Mesothelial cell of epicardium (in vitro differentiated cells): ENCODE measurements around the gene PRCP. TPM values are rescaled to one million over a fixed set of nuclear protein-coding genes. Genes with fewer than 3 reads are reported as not detected.

ENCODE experiments used
- DNase-seq, 2 experiments: peaks; one replicate each; pipeline ENCODE4 v3.0.0; 2021; ENCODE audit warnings: low spot score in 2 of 2; ENCODE audit not compliant: unreplicated experiment in 2 of 2
- H3K27ac Mint-ChIP-seq: 2 replicates; pipeline ENCODE4 v1.8.0; 2021; ENCODE audit warnings: mixed read lengths
- H3K27me3 Mint-ChIP-seq: 2 replicates; pipeline ENCODE4 v1.8.0; 2021; ENCODE audit warnings: low read depth, mixed read lengths
- H3K36me3 Mint-ChIP-seq: 2 replicates; pipeline ENCODE4 v1.8.0; 2021; ENCODE audit warnings: mixed read lengths
- H3K4me1 Mint-ChIP-seq: 2 replicates; pipeline ENCODE4 v1.8.0; 2021; ENCODE audit warnings: mixed read lengths
- H3K4me3 Mint-ChIP-seq: 2 replicates; pipeline ENCODE4 v1.8.0; 2021; ENCODE audit warnings: mild to moderate bottlenecking, moderate library complexity, mixed read lengths
- H3K9me3 Mint-ChIP-seq: 2 replicates; pipeline ENCODE4 v1.8.0; 2021; ENCODE audit warnings: mixed read lengths
- CTCF ChIP-seq: fragments of 200-600 bp; sonication (generic); IDR thresholded peaks from one replicate; pipeline ENCODE4 v1.5.0; 2021; ENCODE audit warnings: antibody characterized with exemption; ENCODE audit not compliant: unreplicated experiment
- total RNA-seq: library from RNA; stranded (reverse); gene quantifications from 3 replicates; pipeline ENCODE4 v1.2.1, GENCODE V29; 2021

Gene PRCP
- total RNA-seq, 1 donor from 2014 or later = 66.6 TPM

GRCh38 chr11:82899186-82899820 is 927 bp downstream of the PRCP start:
- Mint-ChIP-seq H3K4me1 (peaks cover 32% of the 10 kb centered on the region), H3K4me3 (peak overlapping the region; percentile 96), H3K27me3 (no peaks in the 10 kb centered on the region), H3K27ac (no peak overlapping the region), H3K9me3 (no peaks in the 10 kb centered on the region), H3K36me3 (no peaks in the 10 kb centered on the region)
- no peak for DNase-seq
- no peak for TF ChIP-seq CTCF

- H3K36me3 Mint-ChIP-seq = no peaks in the 10 kb centered on the region
- no peak for DNase-seq
- TF ChIP-seq CTCF = no peak
- peaks cover 32% of the 10 kb centered on the region for H3K4me1 Mint-ChIP-seq
- no peaks in the 10 kb centered on the region for H3K27me3 Mint-ChIP-seq
- H3K27ac Mint-ChIP-seq = no peak overlapping the region
- H3K9me3 Mint-ChIP-seq = no peaks in the 10 kb centered on the region
- H3K4me3 Mint-ChIP-seq = no peak overlapping the region
These were observed 2.0 kb downstream of the PRCP start for GRCh38 chr11:82898241-82898640.

- no peak for TF ChIP-seq CTCF
- no peak overlapping the region for H3K4me3 Mint-ChIP-seq
- H3K9me3 Mint-ChIP-seq = no peaks in the 10 kb centered on the region
- DNase-seq = no peak
- H3K27me3 Mint-ChIP-seq = no peaks in the 10 kb centered on the region
- no peaks in the 10 kb centered on the region for H3K36me3 Mint-ChIP-seq
- no peak overlapping the region for H3K27ac Mint-ChIP-seq
- peaks cover 22% of the 10 kb centered on the region for H3K4me1 Mint-ChIP-seq
These were observed 4.0 kb downstream of the PRCP start for GRCh38 chr11:82896183-82896582.

- Mint-ChIP-seq H3K9me3 (no peaks in the 10 kb centered on the region), H3K4me3 (no peak overlapping the region), H3K27ac (no peak overlapping the region), H3K27me3 (no peaks in the 10 kb centered on the region), H3K36me3 (no peaks in the 10 kb centered on the region), H3K4me1 (peaks cover 20% of the 10 kb centered on the region)
- no peak for TF ChIP-seq CTCF
- no peak for DNase-seq
These were observed 4.7 kb downstream of the PRCP start for GRCh38 chr11:82895437-82896091.

GRCh38 chr11:82892611-82893169 is 7.5 kb downstream of the PRCP start:
- DNase-seq = no peak
- Mint-ChIP-seq H3K4me3 (no peak overlapping the region), H3K27ac (no peak overlapping the region), H3K27me3 (no peaks in the 10 kb centered on the region), H3K36me3 (no peaks in the 10 kb centered on the region), H3K4me1 (peaks cover 11% of the 10 kb centered on the region), H3K9me3 (no peaks in the 10 kb centered on the region)
- TF ChIP-seq CTCF = no peak
